KOPT-K1 (cell line): ENCODE data around the gene FAM180A.
"Not testable (repeated sequence)": the region's sequence is repeated elsewhere in the genome, so short reads cannot be mapped to it uniquely, and the experiment has no call there.

Source experiments
- H3K27ac ChIP-seq: fragments of 200-600 bp; sonication (generic); 2 replicates; pipeline ENCODE4 v1.5.1; 2016; ENCODE audit warnings: antibody characterized with exemption, mild to moderate bottlenecking, low read depth, low read length; ENCODE audit not compliant: poor library complexity, severe bottlenecking
- H3K36me3 ChIP-seq: fragments of 200-600 bp; sonication (generic); 2 replicates; pipeline ENCODE4 v1.5.1; 2017; ENCODE audit warnings: antibody characterized with exemption, mild to moderate bottlenecking, low read length, moderate library complexity; ENCODE audit not compliant: insufficient read depth
- H3K9me3 ChIP-seq: fragments of 200-600 bp; sonication (generic); 2 replicates; pipeline ENCODE4 v1.5.1; 2017; ENCODE audit warnings: antibody characterized with exemption, low read length, mild to moderate bottlenecking; ENCODE audit not compliant: insufficient read depth, poor library complexity, severe bottlenecking

FAM180A gene

GRCh38 chr7:135777626-135778398 lies 29.2 kb upstream of the FAM180A start:
- no peaks in the 10 kb centered on the region for H3K36me3 ChIP-seq
- peaks cover 14% of the 10 kb centered on the region for H3K9me3 ChIP-seq
- H3K27ac ChIP-seq, result no peak overlapping the region

- H3K36me3 ChIP-seq, H3K27ac ChIP-seq: not testable (repeated sequence)
- H3K9me3 ChIP-seq, result peaks cover 14% of the 10 kb centered on the region
Observed at GRCh38 chr7:135775915-135776314, 27.3 kb upstream of the FAM180A start.

GRCh38 chr7:135775230-135775629 lies 26.6 kb upstream of the FAM180A start:
- Histone ChIP-seq H3K27ac (no peak overlapping the region), H3K36me3 (no peaks in the 10 kb centered on the region), H3K9me3 (peaks cover 14% of the 10 kb centered on the region)

DNA sequence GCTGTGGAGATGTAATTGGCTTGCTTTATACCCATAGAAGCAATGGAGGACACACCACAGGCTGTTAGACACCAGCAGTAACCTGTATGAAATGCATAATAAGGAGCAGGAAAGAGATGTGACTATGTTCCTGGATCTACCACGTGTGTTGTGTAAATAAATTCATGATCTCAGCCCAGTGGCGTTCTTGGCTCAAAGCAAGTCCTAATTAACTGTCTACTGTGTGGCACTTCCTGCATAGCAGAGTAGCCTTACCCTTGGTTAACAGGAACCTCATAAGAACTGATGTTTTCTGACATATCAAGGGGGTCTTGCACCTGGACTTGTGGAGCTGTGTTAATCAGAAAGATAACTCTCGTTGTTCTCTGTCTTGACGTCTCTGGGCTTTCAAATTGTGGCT lies 25.7 kb upstream of the FAM180A start:
- H3K9me3 ChIP-seq, result peaks cover 14% of the 10 kb centered on the region
- H3K27ac ChIP-seq, result no peak overlapping the region
- H3K36me3 ChIP-seq, result no peaks in the 10 kb centered on the region

DNA sequence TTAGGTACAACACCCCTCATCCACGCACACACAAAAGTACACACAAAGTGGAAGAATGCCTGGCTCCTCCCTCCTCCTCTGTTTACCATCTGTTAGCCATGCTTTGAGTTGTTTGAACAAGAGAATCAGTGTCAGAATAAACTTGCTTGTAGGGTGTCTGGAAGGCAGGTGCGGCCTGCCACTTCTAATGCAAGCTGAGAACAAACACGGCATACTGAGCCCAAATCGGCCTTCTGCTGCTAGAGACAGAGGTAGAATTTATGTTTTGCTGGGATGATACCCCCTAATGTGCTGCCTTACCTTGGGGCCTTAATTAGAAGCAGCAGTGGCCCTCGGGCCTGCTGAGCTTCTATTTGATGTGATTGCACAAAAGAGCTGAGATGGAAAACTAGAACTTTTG lies 24.9 kb upstream of the FAM180A start:
- H3K9me3 ChIP-seq, result peaks cover 11% of the 10 kb centered on the region
- no peak overlapping the region for H3K27ac ChIP-seq
- no peaks in the 10 kb centered on the region for H3K36me3 ChIP-seq

DNA sequence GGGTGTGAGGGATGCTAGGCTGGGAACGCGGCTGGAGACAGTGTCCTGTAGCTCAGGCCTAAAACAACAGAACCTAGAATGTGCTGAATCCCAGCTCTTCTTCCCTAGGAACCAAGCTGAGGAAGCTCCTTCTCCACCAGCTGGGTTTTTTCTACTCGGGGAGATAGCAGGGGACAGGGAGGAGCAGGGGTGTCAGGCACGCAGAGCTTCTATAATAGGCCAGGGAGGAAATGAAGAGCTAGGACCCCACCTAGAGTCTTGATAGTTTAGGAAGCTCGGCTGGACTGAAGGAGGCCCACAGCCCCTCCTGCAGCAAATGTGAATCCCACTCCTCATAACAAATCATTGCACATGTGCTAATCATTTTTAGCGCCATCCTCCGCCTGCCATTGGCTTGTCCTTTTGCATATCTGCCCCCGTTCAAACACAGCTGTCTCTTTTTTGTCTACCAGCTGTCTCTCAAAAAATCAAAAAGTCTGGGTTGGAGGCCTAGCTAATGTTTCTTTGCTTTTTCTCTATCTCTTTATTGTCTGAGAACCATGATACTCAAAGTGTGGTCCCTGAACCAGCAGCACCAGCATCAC lies 24.1 kb upstream of the FAM180A start:
- H3K9me3 ChIP-seq, result peaks cover 3% of the 10 kb centered on the region
- H3K27ac ChIP-seq, result no peak overlapping the region
- H3K36me3 ChIP-seq, result no peaks in the 10 kb centered on the region

- H3K27ac ChIP-seq, result no peak overlapping the region
- H3K36me3 ChIP-seq, result no peaks in the 10 kb centered on the region
- no peaks in the 10 kb centered on the region for H3K9me3 ChIP-seq
Observed at GRCh38 chr7:135771961-135772638, 23.5 kb upstream of the FAM180A start.

DNA sequence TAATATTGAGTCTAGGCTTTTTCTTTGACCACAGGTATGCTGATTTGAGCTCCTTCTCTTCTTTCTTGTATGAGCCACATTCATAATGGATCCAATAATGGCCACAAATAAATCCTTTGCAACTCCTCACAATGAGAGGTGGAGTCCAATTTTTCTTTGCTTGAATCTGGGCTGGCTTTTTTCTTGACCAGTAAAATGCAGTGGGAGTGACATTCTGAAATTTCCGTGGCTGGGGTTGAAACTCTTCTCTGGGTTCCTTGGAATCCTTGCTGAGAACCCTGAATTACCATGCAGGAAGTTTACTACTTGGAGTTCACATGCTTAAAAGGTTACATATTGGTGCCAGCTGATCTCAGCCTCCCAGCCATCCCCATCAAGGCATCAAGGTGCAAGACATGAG lies 22.4 kb upstream of the FAM180A start:
- Histone ChIP-seq H3K27ac (no peak overlapping the region), H3K9me3 (no peaks in the 10 kb centered on the region), H3K36me3 (no peaks in the 10 kb centered on the region)

GRCh38 chr7:135770139-135770710 lies 21.6 kb upstream of the FAM180A start:
- Histone ChIP-seq H3K27ac (no peak overlapping the region), H3K9me3 (no peaks in the 10 kb centered on the region), H3K36me3 (no peaks in the 10 kb centered on the region)

DNA sequence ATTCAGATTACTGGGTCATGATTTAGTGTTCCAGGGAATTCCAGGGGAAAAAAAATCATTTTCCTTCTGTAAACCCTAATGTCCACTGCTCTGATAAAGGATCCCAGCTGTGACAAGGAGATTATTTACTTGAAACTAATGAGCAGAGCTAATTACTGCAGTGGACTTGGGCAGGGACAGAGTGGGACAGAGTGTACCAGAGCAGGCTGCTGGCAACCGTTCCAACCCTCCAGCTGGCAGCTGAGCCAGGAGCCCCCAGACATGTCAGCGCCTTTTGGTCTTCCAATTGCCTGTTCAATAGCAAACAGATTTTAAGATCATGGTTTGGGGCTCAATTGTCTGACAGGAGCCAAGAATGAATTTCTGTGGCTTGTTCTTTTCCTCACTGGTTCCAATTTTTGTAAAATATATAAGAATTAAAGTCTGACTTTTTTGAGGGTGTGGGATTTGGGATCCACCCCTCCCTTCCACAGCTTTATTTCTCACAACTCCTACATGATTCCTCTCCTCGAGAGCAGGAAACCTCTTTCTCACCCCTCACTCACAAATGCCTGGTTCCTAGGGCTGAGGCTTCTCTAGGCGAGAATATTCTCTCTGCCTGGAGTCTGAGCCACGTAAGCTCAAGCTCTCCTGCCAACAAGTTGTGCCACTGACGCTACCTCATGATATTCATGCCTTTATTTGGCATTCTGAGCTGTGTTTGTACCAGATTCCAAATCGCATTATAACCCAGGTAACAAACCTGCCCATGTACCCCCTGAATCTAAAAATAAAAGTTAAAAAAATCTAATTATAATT lies 20.6 kb upstream of the FAM180A start:
- Histone ChIP-seq H3K36me3 (no peaks in the 10 kb centered on the region), H3K9me3 (no peaks in the 10 kb centered on the region), H3K27ac (no peak overlapping the region)

DNA sequence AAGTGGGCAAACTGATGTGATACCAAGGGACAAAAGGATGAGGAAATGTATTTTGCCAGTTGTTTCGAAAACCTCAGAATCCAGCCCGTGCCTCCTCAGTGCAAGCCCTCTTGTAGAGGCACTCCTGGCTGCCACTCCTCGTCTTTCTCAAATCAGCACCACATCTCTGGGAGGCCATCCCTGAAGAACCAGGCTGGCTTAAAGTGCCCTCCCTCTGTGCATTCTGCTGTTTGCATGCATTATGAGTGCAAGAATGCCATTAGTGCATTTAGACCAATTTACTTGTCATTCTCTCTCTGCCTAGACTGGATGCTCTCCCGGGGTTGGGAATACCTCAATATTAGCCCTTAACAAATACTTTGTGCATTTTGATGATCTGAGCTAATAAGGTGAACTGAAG lies 19.9 kb upstream of the FAM180A start:
- H3K36me3 ChIP-seq, result no peaks in the 10 kb centered on the region

DNA sequence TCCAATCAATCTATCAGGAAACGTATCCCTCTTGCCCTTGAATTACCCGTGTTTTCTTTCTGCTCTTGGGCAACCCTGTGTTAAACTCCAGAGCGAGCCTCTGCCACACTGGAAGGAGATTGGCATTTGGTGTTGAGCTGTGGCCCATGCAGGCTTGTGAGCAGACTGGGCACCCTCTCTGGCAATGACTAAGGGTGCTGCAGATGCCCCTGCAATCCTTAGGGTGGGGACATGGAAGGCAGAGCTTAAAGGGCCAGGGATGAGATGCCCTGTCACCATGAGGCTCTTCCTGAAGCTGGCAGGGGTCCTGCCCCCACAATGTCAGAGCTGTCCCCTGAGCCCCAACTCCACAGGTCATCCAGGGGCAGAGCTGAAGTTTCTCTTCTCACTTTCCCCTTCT lies 19.5 kb upstream of the FAM180A start:
- no peaks in the 10 kb centered on the region for H3K36me3 ChIP-seq
- no peaks in the 10 kb centered on the region for H3K9me3 ChIP-seq

More for the DNA sequence above, 19.9 kb upstream of the FAM180A start:
- no peaks in the 10 kb centered on the region for H3K9me3 ChIP-seq
- no peak overlapping the region for H3K27ac ChIP-seq

GRCh38 chr7:135763261-135763660 lies 14.6 kb upstream of the FAM180A start:
- no peaks in the 10 kb centered on the region for H3K36me3 ChIP-seq
- H3K27ac ChIP-seq, result no peak overlapping the region
- no peaks in the 10 kb centered on the region for H3K9me3 ChIP-seq

More for the DNA sequence above, 19.5 kb upstream of the FAM180A start:
- no peak overlapping the region for H3K27ac ChIP-seq

- no peak overlapping the region for H3K27ac ChIP-seq
- H3K36me3 ChIP-seq, result no peaks in the 10 kb centered on the region
- H3K9me3 ChIP-seq, result peaks cover 10% of the 10 kb centered on the region
Observed at GRCh38 chr7:135761751-135762488, 13.3 kb upstream of the FAM180A start.
